K562 (cell line): ENCODE results near the gene ZNF816. TPM values are rescaled to one million over a fixed set of nuclear protein-coding genes. Genes with fewer than 3 reads are reported as not detected.
"Not testable (repeated sequence)": the region's sequence is repeated elsewhere in the genome, so short reads cannot be mapped to it uniquely, and the experiment has no call there.

Experiments used
- ATAC-seq: fragments of 200-7000 bp; cut with Tn5 transposase; 3 replicates; pipeline ENCODE4 v1.9.1; 2020; ENCODE audit warnings: moderate library complexity
- BruUV-seq: library from RNA; stranded (reverse); fragments of 400-500 nt; replicated peaks from 2 replicates; lab custom pipeline; 2021; lab: Mats Ljungman, UMichigan
- CTCF ChIA-PET: fragments of 300-600 bp; formaldehyde crosslinking; extraction: SDS; loops from one replicate; lab custom pipeline; 2021; ENCODE audit warnings: low intra/inter-chr PET ratio; lab: Yijun Ruan, JAX
- POLR2A ChIA-PET: fragments of 300-600, 350-650 bp; sonication (Branson Sonifier 250); formaldehyde crosslinking; extraction: SDS; loops from one replicate; lab custom pipeline; 2021; ENCODE audit warnings: antibody characterized with exemption, inconsistent platforms; lab: Yijun Ruan, JAX
- DNase-seq, 4 experiments: peaks; one replicate each; pipeline versions ENCODE4 v3.0.0 to v3.0.0-alpha.2; 2011 to 2018; ENCODE audit warnings: low spot score in 3 of 4, mixed read lengths in 3 of 4; ENCODE audit errors: extremely low read depth in 1 of 4
- FAIRE-seq: peaks from 2 replicates; lab custom pipeline; 2011; peaks lifted over from hg19 to GRCh38; lab: Jason Lieb, UNC
- H2AFZ ChIP-seq: 2 replicates; pipeline ENCODE4 v1.6.0; 2011; ENCODE audit warnings: low read depth, low read length, control low read depth, inconsistent platforms
- H3K27ac ChIP-seq: fragments of 200-600 bp; 3 replicates; pipeline ENCODE4 v1.8.0; 2011; ENCODE audit warnings: low read depth, mild to moderate bottlenecking, control low read depth, inconsistent platforms, low read length, moderate library complexity, mixed read lengths; ENCODE audit errors: extremely low read depth
- H3K27me3 ChIP-seq, 2 experiments: fragments of 300-600 bp in 1 of 2; 2 replicates in 1 of 2; 3 replicates in 1 of 2; pipeline versions ENCODE4 v1.6.0 to v1.8.0; 2011; ENCODE audit warnings: inconsistent platforms in 2 of 2, low read length in 2 of 2, mild to moderate bottlenecking in 1 of 2, mixed read lengths in 1 of 2, moderate library complexity in 1 of 2; ENCODE audit not compliant: control insufficient read depth in 2 of 2, insufficient read depth in 2 of 2
- H3K36me3 ChIP-seq: fragments of 300-600 bp; 3 replicates; pipeline ENCODE4 v1.8.0; 2011; ENCODE audit warnings: mild to moderate bottlenecking, low read length, inconsistent platforms; ENCODE audit not compliant: control insufficient read depth, insufficient read depth
- H3K4me1 ChIP-seq, 2 experiments: fragments of 200-600 bp in 1 of 2; replicated peaks in 1 of 2; 2 replicates in 1 of 2; 3 replicates in 1 of 2; pipeline versions ENCODE4 v1.5.1 to v1.8.0; 2011; ENCODE audit warnings: inconsistent platforms in 2 of 2, low read length in 2 of 2, mild to moderate bottlenecking in 1 of 2, mixed read lengths in 1 of 2, moderate library complexity in 1 of 2; ENCODE audit not compliant: control insufficient read depth in 2 of 2, insufficient read depth in 2 of 2
- H3K4me2 ChIP-seq: 2 replicates; pipeline ENCODE4 v1.6.1; 2011; ENCODE audit warnings: low read length, control low read depth, inconsistent platforms, mixed read lengths; ENCODE audit not compliant: insufficient read depth
- H3K4me3 ChIP-seq: fragments of 200-600 bp; sonication (generic), shearing (Covaris generic); 2 replicates; pipeline ENCODE4 v1.5.1; 2016; ENCODE audit warnings: control low read depth, inconsistent platforms
- H3K79me2 ChIP-seq: fragments of 200-600 bp; 3 replicates; pipeline ENCODE4 v1.8.0; 2011; ENCODE audit warnings: low read length, inconsistent platforms; ENCODE audit not compliant: control insufficient read depth, insufficient read depth
- H3K9ac ChIP-seq, 2 experiments: 2 replicates each; pipeline versions ENCODE4 v1.6.0 to v1.6.1; 2011; ENCODE audit warnings: low read depth in 2 of 2, low read length in 2 of 2, control low read depth in 1 of 2, inconsistent platforms in 1 of 2, mild to moderate bottlenecking in 1 of 2, mixed read lengths in 1 of 2; ENCODE audit not compliant: insufficient read depth in 1 of 2
- H3K9me1 ChIP-seq: one replicate; pipeline ENCODE4 v1.6.0; 2011; ENCODE audit warnings: inconsistent platforms, mild to moderate bottlenecking, low read length, moderate library complexity; ENCODE audit not compliant: control insufficient read depth, insufficient read depth
- H3K9me3 ChIP-seq: replicated peaks from 2 replicates; pipeline ENCODE4 v1.5.1; 2011; ENCODE audit warnings: low read depth, low read length, inconsistent platforms; ENCODE audit not compliant: control insufficient read depth, insufficient read depth
- H4K20me1 ChIP-seq: replicated peaks from 2 replicates; pipeline ENCODE4 v1.6.1; 2011; ENCODE audit warnings: low read length, inconsistent platforms, mixed read lengths; ENCODE audit not compliant: control insufficient read depth, insufficient read depth
- CBX3 ChIP-seq, 2 experiments: IDR thresholded peaks; 1 replicate in 1 of 2; 2 replicates in 1 of 2; pipeline ENCODE4 v1.6.1; 2012; ENCODE audit warnings: inconsistent platforms in 2 of 2, low read length in 2 of 2, borderline replicate concordance in 1 of 2, control low read depth in 1 of 2
- CLOCK ChIP-seq: fragments of 250-450 bp; sonication (Bioruptor Pico); IDR thresholded peaks from 2 replicates; pipeline ENCODE4 v1.4.0; 2020; ENCODE audit warnings: mild to moderate bottlenecking, moderate library complexity, borderline replicate concordance
- E2F4 ChIP-seq: sonication (generic); formaldehyde crosslinking; IDR thresholded peaks from 2 replicates; pipeline ENCODE4 v1.8.0; 2022; ENCODE audit warnings: mild to moderate bottlenecking, low read depth, missing genetic modification reagents
- EP400 ChIP-seq: fragments of 450-650 bp; IDR thresholded peaks from 2 replicates; pipeline ENCODE4 v1.6.1; 2017; ENCODE audit warnings: antibody characterized with exemption, mild to moderate bottlenecking, moderate library complexity
- ETV1 ChIP-seq: fragments of 450-650 bp; conservative IDR thresholded peaks from 2 replicates; pipeline ENCODE4 v1.6.1; 2016; ENCODE audit warnings: missing genetic modification characterization, control low read depth, low read depth, missing compliant biosample characterization
- JUN ChIP-seq, 2 experiments: sonication (generic) in 1 of 2; formaldehyde crosslinking in 1 of 2; IDR thresholded peaks; 2 replicates each; pipeline versions ENCODE4 v1.6.1 to v1.8.0; 2012 to 2022; ENCODE audit warnings: borderline replicate concordance in 2 of 2, mild to moderate bottlenecking in 2 of 2, improper control_type of control experiment in 1 of 2, low read depth in 1 of 2, low read length in 1 of 2, missing genetic modification reagents in 1 of 2
- MCM3 ChIP-seq: fragments of 450-650 bp; IDR thresholded peaks from 2 replicates; pipeline ENCODE4 v1.6.1; 2016
- NR2C1 ChIP-seq, 2 experiments: fragments of 450-650 bp; IDR thresholded peaks; 2 replicates each; pipeline ENCODE4 v1.6.1; 2017; ENCODE audit warnings: mild to moderate bottlenecking in 2 of 2, antibody characterized with exemption in 1 of 2, inconsistent platforms in 1 of 2, missing compliant biosample characterization in 1 of 2, missing genetic modification characterization in 1 of 2
- RFX7 ChIP-seq: fragments of 250-450 bp; sonication (Bioruptor Pico); IDR thresholded peaks from 2 replicates; pipeline ENCODE4 v1.5.1; 2021; ENCODE audit warnings: mild to moderate bottlenecking
- SRSF7 ChIP-seq: fragments of 200-400 bp; formaldehyde crosslinking; optimal IDR thresholded peaks from 2 replicates; pipeline ENCODE3; 2017; ENCODE audit warnings: mild to moderate bottlenecking, low read depth, low read length
- ZNF121 ChIP-seq: sonication (generic); formaldehyde crosslinking; conservative IDR thresholded peaks from 2 replicates; pipeline ENCODE4 v1.8.0; 2022; ENCODE audit warnings: missing genetic modification reagents
- WGBS: fragments of 100-300 bp; shearing (Covaris generic); methylation state at CpG from one replicate; pipeline ENCODE4 v1.1.6; 2016; ENCODE audit warnings: low coverage, mixed read lengths; ENCODE audit not compliant: insufficient coverage; ENCODE audit errors: missing lambda C conversion rate; 5-methylcytosine and 5-hydroxymethylcytosine counted together
- in situ Hi-C: fragments of 300-500 bp; cut with MboI; formaldehyde crosslinking; loops from 4 replicates; pipeline ENCODE4 v1.15.0; 2018; ENCODE audit warnings: inconsistent platforms, mixed read lengths
- intact Hi-C: fragments of 100-400 bp; cut with micrococcal nuclease; formaldehyde crosslinking; loops from 2 replicates; pipeline ENCODE4 v1.14.2; 2022
- polyA plus RNA-seq, 8 experiments: library from polyadenylated mRNA; depleted of rRNA in 4 of 8; stranded (reverse) in 5 of 8; unstranded in 3 of 8; fragments of >200 nt; fragmentation: Nextera tagmentation in 2 of 8; fragmentation: Illumina TruSeq in 1 of 8; extraction: Ambion mirVana in 2 of 8; extraction: Trizol in 1 of 8; gene quantifications; 2 replicates each; pipeline versions ENCODE4 v1.2.1 to v1.2.3, GENCODE V29; 2011 to 2014; ENCODE audit warnings: inconsistent platforms in 1 of 8, missing spikeins in 1 of 8
- total RNA-seq, 7 experiments: library from RNA; depleted of rRNA in 6 of 7; stranded (reverse); fragments of >200 nt in 6 of 7; fragmentation: Illumina TruSeq in 2 of 7; extraction: Trizol in 2 of 7; gene quantifications; 2 replicates each; pipeline versions ENCODE4 v1.2.1 to v1.2.3, GENCODE V29; 2011 to 2021; ENCODE audit warnings: low replicate concordance in 1 of 7

The ZNF816 gene
- total and polyA plus RNA-seq, 9 of the 15 experiments (the other 6 are each of a cell fraction or from before 2014, with no cell fraction given), result 8.6 to 23.4 (median 13.0) TPM

GRCh38 chr19:52983167-52983566 lies 20.5 kb upstream of the ZNF816 start:
- H3K79me2 ChIP-seq, POLR2A ChIA-PET, intact Hi-C loops, H3K4me3 ChIP-seq, ATAC-seq, H3K9me3 ChIP-seq, H4K20me1 ChIP-seq, H2AFZ ChIP-seq, H3K9me1 ChIP-seq, H3K9ac ChIP-seq, H3K4me1 ChIP-seq, BruUV-seq, H3K36me3 ChIP-seq, H3K27me3 ChIP-seq, DNase-seq, FAIRE-seq, H3K4me2 ChIP-seq, H3K27ac ChIP-seq, in situ Hi-C loops, CTCF ChIA-PET: not testable (repeated sequence)
- 31% methylated on average over 3 of the region's 3 CpGs for WGBS
- TF ChIP-seq NR2C1 (IDR thresholded peaks at IDR 0.05) (peak; percentile 31; the same call in 1 of the 2 replicates), NR2C1 (tag; IDR thresholded peaks at IDR 0.05) (peak; percentile 72)

DNA sequence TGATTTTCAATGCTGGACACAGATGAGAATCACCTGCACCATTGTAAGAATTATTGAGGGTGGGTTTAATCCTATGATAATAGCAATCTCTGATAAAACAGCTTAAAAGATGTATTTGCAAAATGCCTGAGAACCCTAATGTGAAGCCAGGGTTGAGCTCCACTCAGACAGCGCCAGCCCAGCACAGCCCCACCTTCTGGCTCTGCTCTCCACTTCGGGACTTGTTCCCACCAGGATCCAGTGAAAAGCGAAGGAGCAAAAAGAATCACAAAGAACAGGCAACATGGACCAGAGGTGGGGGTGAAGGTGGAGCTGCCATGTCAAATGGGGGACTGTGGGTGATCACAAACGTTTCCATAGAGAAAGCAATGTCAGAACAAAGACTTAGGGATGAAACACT lies 18.6 kb upstream of the ZNF816 start:
- no peaks in the 10 kb centered on the region for H3K79me2 ChIP-seq
- no peaks in the 10 kb centered on the region; the same call in 1 of the 2 replicates for H3K9me3 ChIP-seq
- DNase-seq (no peak), ATAC-seq (no peak), FAIRE-seq (no peak)
- no peak overlapping the region for H3K9ac ChIP-seq
- no peak overlapping the region for H2AFZ ChIP-seq
- BruUV-seq, result no TSS peak
- intact Hi-C loops (no loop called here), in situ Hi-C loops (no loop called here)
- no peaks in the 10 kb centered on the region for H3K4me1 ChIP-seq
- 17% methylated on average over 3 of the region's 4 CpGs for WGBS
- no peak overlapping the region for H3K27ac ChIP-seq
- no peak overlapping the region for H3K4me3 ChIP-seq
- H3K36me3 ChIP-seq, result peaks cover 6% of the 10 kb centered on the region; the same call in 2 of the 3 replicates
- H4K20me1 ChIP-seq, result no peaks in the 10 kb centered on the region
- no peak overlapping the region for H3K4me2 ChIP-seq
- H3K27me3 ChIP-seq, result no peaks in the 10 kb centered on the region
- H3K9me1 ChIP-seq, result no peaks in the 10 kb centered on the region
- ChIA-PET CTCF (no interaction called here), POLR2A (interaction anchor here (0.7 kb wide), 1 partner anchor 8 kb away, joined by 3 read pairs; no protein-coding TSS in a partner anchor)
- TF ChIP-seq ETV1 (tag) (no peak), JUN (IDR thresholded peaks at IDR 0.05; ENCODE audit: borderline replicate concordance, low read depth, low read length) (no peak), JUN (CRISPR knock-in tag; IDR thresholded peaks at IDR 0.05; ENCODE audit: borderline replicate concordance) (no peak), RFX7 (CRISPR knock-in tag) (no peak), ZNF121 (CRISPR knock-in tag) (no peak), MCM3 (no peak), EP400 (no peak), CBX3 (IDR thresholded peaks at IDR 0.05; ENCODE audit: borderline replicate concordance in 1 of 2, low read length in 2 of 2) (no peak), E2F4 (CRISPR knock-in tag) (no peak), SRSF7 (no peak), CLOCK (CRISPR knock-in tag) (no peak)
